HepG2 (cell line): ENCODE data around the gene FAM168A. TPM values are rescaled to one million over a fixed set of nuclear protein-coding genes. Genes with fewer than 3 reads are reported as not detected.
A peak's percentile ranks its signal among the peaks of the same experiment; 100 is the strongest.

Source experiments
- ATAC-seq: fragments of 200-7000 bp; cut with Tn5 transposase; 3 replicates; pipeline ENCODE4 v1.9.1; 2020; ENCODE audit warnings: mild to moderate bottlenecking, moderate library complexity
- Bru-seq: library from RNA; stranded (reverse); fragments of 400-500 nt; gene quantifications from one replicate; lab custom pipeline; 2021; lab: Mats Ljungman, UMichigan
- BruChase-seq, 2 experiments: library from RNA; stranded (reverse); fragments of 400-500 nt; gene quantifications; one replicate each; lab custom pipeline; 2021; lab: Mats Ljungman, UMichigan
- BruUV-seq: library from RNA; stranded (reverse); fragments of 400-500 nt; replicated peaks from 2 replicates; lab custom pipeline; 2021; lab: Mats Ljungman, UMichigan
- CTCF ChIA-PET: fragments of 300-600 bp; formaldehyde crosslinking; extraction: SDS; loops from one replicate; lab custom pipeline; 2021; ENCODE audit warnings: low total read pairs, inconsistent platforms, low intra/inter-chr PET ratio; lab: Yijun Ruan, JAX
- POLR2A ChIA-PET: fragments of 350-600 bp; sonication (Branson Sonifier 250); formaldehyde crosslinking; loops from one replicate; lab custom pipeline; 2020; ENCODE audit warnings: antibody characterized with exemption, inconsistent platforms; lab: Yijun Ruan, JAX
- DNase-seq: peaks from one replicate; pipeline ENCODE4 v3.0.0-alpha.2; 2015; ENCODE audit warnings: low spot score
- FAIRE-seq: peaks from 3 replicates; lab custom pipeline; 2011; peaks lifted over from hg19 to GRCh38; lab: Jason Lieb, UNC
- H2AFZ ChIP-seq: one replicate; pipeline ENCODE4 v1.6.1; 2011; ENCODE audit warnings: low read length, inconsistent platforms
- H3K27ac ChIP-seq: fragments of 300-600 bp; 3 replicates; pipeline ENCODE4 v1.8.0; 2011; ENCODE audit warnings: mixed run types, mild to moderate bottlenecking, mixed read lengths, low read length, inconsistent platforms; ENCODE audit not compliant: insufficient read depth; ENCODE audit errors: extremely low read length
- H3K27me3 ChIP-seq, 2 experiments: fragments of 200-600 bp in 1 of 2; 2 replicates in 1 of 2; 3 replicates in 1 of 2; pipeline versions ENCODE4 v1.6.0 to v1.8.0; 2011; ENCODE audit warnings: low read length in 2 of 2, mild to moderate bottlenecking in 2 of 2, moderate library complexity in 2 of 2, inconsistent platforms in 1 of 2; ENCODE audit not compliant: insufficient read depth in 2 of 2, control insufficient read depth in 1 of 2
- H3K36me3 ChIP-seq, 2 experiments: fragments of 200-600 bp in 1 of 2; replicated peaks in 1 of 2; 2 replicates in 1 of 2; 3 replicates in 1 of 2; pipeline versions ENCODE4 v1.5.1 to v1.8.0; 2011; ENCODE audit warnings: low read length in 2 of 2, inconsistent platforms in 1 of 2; ENCODE audit not compliant: insufficient read depth in 2 of 2, control insufficient read depth in 1 of 2
- H3K4me1 ChIP-seq: 2 replicates; pipeline ENCODE4 v1.5.1; 2012; ENCODE audit warnings: low read length, inconsistent platforms; ENCODE audit not compliant: insufficient read depth
- H3K4me2 ChIP-seq: 2 replicates; pipeline ENCODE4 v1.6.0; 2011; ENCODE audit warnings: low read depth, low read length, inconsistent platforms
- H3K4me3 ChIP-seq, 3 experiments: fragments of 200-600 bp in 1 of 3; sonication (generic), shearing (Covaris generic) in 1 of 3; replicated peaks in 1 of 3; 2 replicates each; pipeline ENCODE4 v1.5.1; 2011 to 2016; ENCODE audit warnings: low read length in 3 of 3, inconsistent platforms in 2 of 3, low read depth in 2 of 3, mild to moderate bottlenecking in 2 of 3, control low read depth in 1 of 3, mixed read lengths in 1 of 3; ENCODE audit not compliant: insufficient read depth in 1 of 3
- H3K79me2 ChIP-seq: one replicate; pipeline ENCODE4 v1.6.1; 2011; ENCODE audit warnings: low read length, inconsistent platforms; ENCODE audit not compliant: insufficient read depth
- H3K9ac ChIP-seq: 2 replicates; pipeline ENCODE4 v1.6.0; 2011; ENCODE audit warnings: mild to moderate bottlenecking, low read depth, low read length, inconsistent platforms; ENCODE audit not compliant: insufficient read depth
- H3K9me3 ChIP-seq: 2 replicates; pipeline ENCODE4 v1.5.1; 2012; ENCODE audit warnings: mild to moderate bottlenecking, low read length
- H4K20me1 ChIP-seq: 2 replicates; pipeline ENCODE4 v1.6.0; 2011; ENCODE audit warnings: inconsistent platforms, mild to moderate bottlenecking, low read length, moderate library complexity; ENCODE audit not compliant: insufficient read depth
- ETV6 ChIP-seq: sonication (generic); formaldehyde crosslinking; conservative IDR thresholded peaks from 2 replicates; pipeline ENCODE4 v1.4.0; 2020; ENCODE audit warnings: missing genetic modification reagents
- HDAC1 ChIP-seq: sonication (generic); formaldehyde crosslinking; IDR thresholded peaks from 2 replicates; pipeline ENCODE4 v1.5.1; 2020; ENCODE audit warnings: mild to moderate bottlenecking, missing genetic modification reagents
- HMGXB4 ChIP-seq, 2 experiments: sonication (generic) in 1 of 2; formaldehyde crosslinking in 1 of 2; IDR thresholded peaks; 2 replicates each; pipeline versions ENCODE4 v1.4.0 to v1.6.1; 2018 to 2020; ENCODE audit warnings: missing genetic modification reagents in 2 of 2, borderline replicate concordance in 1 of 2, low read depth in 1 of 2, mild to moderate bottlenecking in 1 of 2, missing biosample characterization in 1 of 2
- PCBP1 ChIP-seq: fragments of 200-400 bp; formaldehyde crosslinking; IDR thresholded peaks from 2 replicates; pipeline ENCODE4 v1.6.1; 2017; ENCODE audit warnings: mild to moderate bottlenecking, low read depth, low read length, borderline replicate concordance
- POLR2AphosphoS5 ChIP-seq: IDR thresholded peaks from 2 replicates; pipeline ENCODE4 v1.6.1; 2012; ENCODE audit warnings: low read depth, low read length
- STAG1 ChIP-seq: sonication (generic); formaldehyde crosslinking; IDR thresholded peaks from 2 replicates; pipeline ENCODE4 v1.4.0; 2020; ENCODE audit warnings: missing genetic modification reagents
- TARDBP ChIP-seq: sonication (generic); formaldehyde crosslinking; IDR thresholded peaks from 2 replicates; pipeline ENCODE4 v1.8.0; 2022; ENCODE audit warnings: mild to moderate bottlenecking, missing genetic modification reagents
- ZNF530 ChIP-seq: sonication (generic); formaldehyde crosslinking; IDR thresholded peaks from 2 replicates; pipeline ENCODE4 v1.5.0; 2020; ENCODE audit warnings: low read depth, mild to moderate bottlenecking, missing genetic modification reagents
- ZNF550 ChIP-seq: sonication (generic); formaldehyde crosslinking; IDR thresholded peaks from 2 replicates; pipeline ENCODE4 v1.4.0; 2020; ENCODE audit warnings: mild to moderate bottlenecking, missing genetic modification reagents, borderline replicate concordance
- ZNF709 ChIP-seq: sonication (generic); formaldehyde crosslinking; IDR thresholded peaks from 2 replicates; pipeline ENCODE4 v1.5.0; 2020; ENCODE audit warnings: mild to moderate bottlenecking, missing genetic modification reagents
- WGBS: methylation state at CpG from one replicate; pipeline ENCODE4 v1.1.6; 2017; ENCODE audit warnings: low lambda C conversion rate; 5-methylcytosine and 5-hydroxymethylcytosine counted together
- in situ Hi-C: cut with HindIII; loops from 2 replicates; pipeline ENCODE4 v1.10.0; 2017; ENCODE audit warnings: low pct_unique_long_range_greater_than_20kb; ENCODE audit not compliant: extremely low pct_ligation_motif_present
- intact Hi-C: fragments of 100-400 bp; cut with micrococcal nuclease; formaldehyde crosslinking; loops from one replicate; pipeline ENCODE4 v1.10.0; 2022; ENCODE audit not compliant: unreplicated experiment
- long read RNA-seq, 2 experiments: library from RNA in 1 of 2; library from polyadenylated mRNA in 1 of 2; stranded (forward) in 1 of 2; unstranded in 1 of 2; transcript quantifications; one replicate each; pipeline ENCODE4 v2.0.0, GENCODE V29; 2019 to 2022
- polyA minus RNA-seq, 3 experiments: library from RNA; depleted of rRNA, polyadenylated mRNA; stranded (reverse); fragments of >200 nt; gene quantifications; 2 replicates each; pipeline ENCODE4 v1.2.3, GENCODE V29; 2011; ENCODE audit warnings: low replicate concordance in 1 of 3
- polyA plus RNA-seq, 8 experiments: library from polyadenylated mRNA; depleted of rRNA in 3 of 8; stranded (reverse) in 7 of 8; unstranded in 1 of 8; fragments of >200 nt; fragmentation: Illumina TruSeq in 4 of 8; extraction: Trizol in 4 of 8; gene quantifications; 2 replicates each; pipeline versions ENCODE4 v1.2.1 to v1.2.3, GENCODE V29; 2011 to 2016; ENCODE audit warnings: low read depth in 4 of 8, missing spikeins in 1 of 8, mixed read lengths in 1 of 8; ENCODE audit not compliant: insufficient read depth in 1 of 8
- total RNA-seq, 5 experiments: library from RNA; depleted of rRNA; stranded (reverse); fragments of >200 nt; fragmentation: Illumina TruSeq; extraction: Trizol; gene quantifications; 2 replicates each; pipeline ENCODE4 v1.2.3, GENCODE V29; 2016; ENCODE audit warnings: low read depth in 1 of 5
- TF ChIP-seq, protein P1 (sequence below): IDR thresholded peaks from 2 replicates; pipeline ENCODE4 v1.6.1; 2016; ENCODE audit warnings: control low read depth
- TF ChIP-seq, protein P2 (sequence below): sonication (generic); formaldehyde crosslinking; IDR thresholded peaks from 2 replicates; pipeline ENCODE4 v1.8.0; 2022; ENCODE audit warnings: missing genetic modification reagents, mild to moderate bottlenecking, borderline replicate concordance

The FAM168A gene, protein sequence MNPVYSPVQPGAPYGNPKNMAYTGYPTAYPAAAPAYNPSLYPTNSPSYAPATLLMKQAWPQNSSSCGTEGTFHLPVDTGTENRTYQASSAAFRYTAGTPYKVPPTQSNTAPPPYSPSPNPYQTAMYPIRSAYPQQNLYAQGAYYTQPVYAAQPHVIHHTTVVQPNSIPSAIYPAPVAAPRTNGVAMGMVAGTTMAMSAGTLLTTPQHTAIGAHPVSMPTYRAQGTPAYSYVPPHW
- total RNA-seq (2016; rRNA removed; fragmentation: Illumina TruSeq; extraction: Trizol) (13.9 and 15.0 TPM in 2 replicates), polyA plus RNA-seq (2011; rRNA removed) (15.8 and 17.5 TPM in 2 replicates), polyA minus RNA-seq (2011; rRNA and poly(A)+ RNA removed; ENCODE audit: low replicate concordance) (28.4 and 45.6 TPM in 2 replicates), Bru-seq, nascent RNA (percentile 59 among the genes with signal in this experiment), BruChase-seq, experiment 1, labeled RNA remaining after a 6-hour chase (percentile 65 among the genes with signal in this experiment), BruChase-seq, experiment 2, labeled RNA remaining after a 2-hour chase (percentile 62 among the genes with signal in this experiment)
- total RNA-seq (2016; cell fraction: cytosol; rRNA removed; fragmentation: Illumina TruSeq; extraction: Trizol; ENCODE audit: low read depth): 0.91 and 0.97 TPM in 2 replicates
- total RNA-seq (2016; cell fraction: insoluble cytoplasmic fraction; rRNA removed; fragmentation: Illumina TruSeq; extraction: Trizol): 14.3 and 14.4 TPM in 2 replicates
- total RNA-seq (2016; cell fraction: membrane; rRNA removed; fragmentation: Illumina TruSeq; extraction: Trizol): 6.4 and 7.1 TPM in 2 replicates
- 13.5 and 14.9 TPM in 2 replicates for total RNA-seq (2016; cell fraction: nucleus; rRNA removed; fragmentation: Illumina TruSeq; extraction: Trizol)
- polyA plus RNA-seq (2011; cell fraction: cytosol; rRNA removed): 7.8 and 8.6 TPM in 2 replicates
- polyA plus RNA-seq (2011; cell fraction: nucleus; rRNA removed): 24.2 and 33.5 TPM in 2 replicates
- polyA plus RNA-seq (2012): 14.4 and 14.7 TPM in 2 replicates
- 0.77 and 0.78 TPM in 2 replicates for polyA plus RNA-seq (2016; cell fraction: cytosol; fragmentation: Illumina TruSeq; extraction: Trizol; ENCODE audit: low read depth)
- 11.3 and 13.2 TPM in 2 replicates for polyA plus RNA-seq (2016; cell fraction: insoluble cytoplasmic fraction; fragmentation: Illumina TruSeq; extraction: Trizol; ENCODE audit: low read depth)
- polyA plus RNA-seq (2016; cell fraction: membrane; fragmentation: Illumina TruSeq; extraction: Trizol; ENCODE audit: low read depth): 3.0 and 3.2 TPM in 2 replicates
- 16.9 and 17.7 TPM in 2 replicates for polyA plus RNA-seq (2016; cell fraction: nucleus; fragmentation: Illumina TruSeq; extraction: Trizol; ENCODE audit: insufficient read depth, low read depth)
- polyA minus RNA-seq (2011; cell fraction: cytosol; rRNA and poly(A)+ RNA removed): 12.5 and 15.3 TPM in 2 replicates
- 15.4 and 17.0 TPM in 2 replicates for polyA minus RNA-seq (2011; cell fraction: nucleus; rRNA and poly(A)+ RNA removed)
- long read RNA-seq, experiment 1, partial matches to known transcripts: 0 of 5 reads
- long read RNA-seq, experiment 1, other reads (novel, unspliced or antisense): 5 of 5 reads
- long read RNA-seq, experiment 2, partial matches to known transcripts: 3 of 46 reads
- long read RNA-seq, experiment 2, other reads (novel, unspliced or antisense): 39 of 46 reads

DNA sequence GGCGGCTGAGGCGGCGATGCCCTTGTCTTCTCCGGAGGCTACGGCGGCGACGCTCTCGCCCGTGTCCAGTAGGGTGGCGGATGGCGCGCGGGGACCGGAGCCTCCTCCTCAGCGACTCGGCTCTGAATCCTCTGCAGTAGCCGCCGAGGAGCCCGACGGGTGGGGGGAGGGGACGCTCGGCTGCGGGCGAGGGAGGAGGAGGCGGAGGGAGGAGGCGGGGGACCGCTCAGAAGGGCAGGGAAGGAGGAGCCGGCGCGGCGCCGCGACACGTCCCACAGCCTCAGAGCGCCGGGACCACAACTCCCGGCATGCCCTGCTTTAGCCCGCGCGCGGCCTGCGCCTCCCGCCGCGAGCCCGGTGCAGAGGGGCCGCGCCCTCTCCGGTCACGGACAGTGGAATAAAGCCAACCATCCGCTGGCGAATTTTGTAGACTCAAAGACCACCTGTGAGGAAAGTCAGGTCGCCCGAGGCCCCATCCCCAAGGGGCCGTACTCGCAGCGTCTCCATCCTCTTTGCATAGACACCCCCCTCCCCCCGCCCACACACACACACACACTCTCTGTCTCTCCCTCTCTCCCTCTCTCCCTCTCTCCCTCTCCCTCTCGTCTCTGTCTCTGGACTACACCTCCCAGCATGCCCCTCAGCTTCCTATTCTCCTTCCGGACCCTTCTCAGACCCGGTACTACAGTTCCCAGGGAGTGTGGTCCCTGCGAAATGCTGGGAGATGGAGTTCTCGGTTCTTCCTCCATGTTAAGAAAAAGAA is at the start of gene FAM168A:
Gene FAM168A (minus strand): TSS at position 157 of the 763 bp plus-strand sequence. CDS start 129,638 bp downstream, outside the sequence.
- peak within 1 kb of the TSS; percentile 59 for H3K27ac ChIP-seq
- in situ Hi-C loops (no loop called here), intact Hi-C loops (no loop called here)
- DNase-seq (peak; percentile 97), FAIRE-seq (peak; percentile 85), ATAC-seq (peak; percentile 97)
- peak within 1 kb of the TSS; percentile 95 for H3K4me2 ChIP-seq
- H3K36me3 ChIP-seq: no peaks in the 10 kb centered on the region
- ChIA-PET CTCF (no interaction called here), POLR2A (interaction anchor here (0.6 to 1.5 kb wide), 8 partner anchors 9 to 274 kb away, joined by 3 to 5 read pairs (median 4); partner anchors contain the start of gene MRPL48)
- H3K27me3 ChIP-seq: no peaks in the 10 kb centered on the region; a peak in 1 of 5 replicates
- no peaks in the 10 kb centered on the region for H4K20me1 ChIP-seq
- no peaks in the 10 kb centered on the region for H3K9me3 ChIP-seq
- H3K4me3 ChIP-seq: peak within 1 kb of the TSS; percentile 69 to 87 (median 71)
- H3K4me1 ChIP-seq: peaks cover 54% of the 10 kb centered on the region
- BruUV-seq: no TSS peak
- peak within 1 kb of the TSS; percentile 86 for H2AFZ ChIP-seq
- 2% methylated on average over 11 of the region's 64 CpGs for WGBS
- H3K9ac ChIP-seq: peak within 1 kb of the TSS; percentile 65
- peaks cover 40% of the 10 kb centered on the region for H3K79me2 ChIP-seq
- peak; percentile 68 for TF ChIP-seq TARDBP
- peak; percentile 58; the same call in 1 of the 2 replicates for TF ChIP-seq PCBP1
- TF ChIP-seq ETV6 (CRISPR knock-in tag): no peak
- peak; percentile 65 for TF ChIP-seq HDAC1 (CRISPR knock-in tag)
- no peak for TF ChIP-seq ZNF550 (CRISPR knock-in tag)
- TF ChIP-seq ZNF709 (CRISPR knock-in tag): no peak
- TF ChIP-seq ZNF530 (CRISPR knock-in tag): no peak
- peak; percentile 94 for TF ChIP-seq POLR2AphosphoS5
- TF ChIP-seq, protein P1, sequence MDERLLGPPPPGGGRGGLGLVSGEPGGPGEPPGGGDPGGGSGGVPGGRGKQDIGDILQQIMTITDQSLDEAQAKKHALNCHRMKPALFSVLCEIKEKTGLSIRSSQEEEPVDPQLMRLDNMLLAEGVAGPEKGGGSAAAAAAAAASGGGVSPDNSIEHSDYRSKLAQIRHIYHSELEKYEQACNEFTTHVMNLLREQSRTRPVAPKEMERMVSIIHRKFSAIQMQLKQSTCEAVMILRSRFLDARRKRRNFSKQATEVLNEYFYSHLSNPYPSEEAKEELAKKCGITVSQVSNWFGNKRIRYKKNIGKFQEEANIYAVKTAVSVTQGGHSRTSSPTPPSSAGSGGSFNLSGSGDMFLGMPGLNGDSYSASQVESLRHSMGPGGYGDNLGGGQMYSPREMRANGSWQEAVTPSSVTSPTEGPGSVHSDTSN: no peak
- TF ChIP-seq, protein P2, sequence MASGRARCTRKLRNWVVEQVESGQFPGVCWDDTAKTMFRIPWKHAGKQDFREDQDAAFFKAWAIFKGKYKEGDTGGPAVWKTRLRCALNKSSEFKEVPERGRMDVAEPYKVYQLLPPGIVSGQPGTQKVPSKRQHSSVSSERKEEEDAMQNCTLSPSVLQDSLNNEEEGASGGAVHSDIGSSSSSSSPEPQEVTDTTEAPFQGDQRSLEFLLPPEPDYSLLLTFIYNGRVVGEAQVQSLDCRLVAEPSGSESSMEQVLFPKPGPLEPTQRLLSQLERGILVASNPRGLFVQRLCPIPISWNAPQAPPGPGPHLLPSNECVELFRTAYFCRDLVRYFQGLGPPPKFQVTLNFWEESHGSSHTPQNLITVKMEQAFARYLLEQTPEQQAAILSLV (CRISPR knock-in tag): peak; percentile 54; the same call in 1 of the 2 replicates
- TF ChIP-seq STAG1 (CRISPR knock-in tag): 0 out of 2 replicates have a peak, but pooled peaks have one; percentile 2
- peak; percentile 53 to 59; a peak in 3 of 4 replicates for TF ChIP-seq HMGXB4 (CRISPR knock-in tag; IDR thresholded peaks at IDR 0.05; ENCODE audit: borderline replicate concordance in 1 of 2, low read depth in 1 of 2)
